DMS 273 (cell line): ENCODE data around the gene TMCC3.
"Not testable (repeated sequence)": the region's sequence is repeated elsewhere in the genome, so short reads cannot be mapped to it uniquely, and the experiment has no call there.

ENCODE experiments used
- DNase-seq: peaks from one replicate; lab custom pipeline; 2025; ENCODE audit not compliant: unreplicated experiment; lab: John Stamatoyannopoulos, UW

Gene TMCC3

GRCh38 chr12:94650143-94651056 lies at the start of gene TMCC3:
Gene TMCC3 (minus strand): TSS chr12:94650557. CDS start chr12:94650430, 127 bp downstream.
- peak; percentile 83 for DNase-seq

- no peak for DNase-seq
These were observed 49.4 kb upstream of the TMCC3 start for GRCh38 chr12:94699801-94700200.

GRCh38 chr12:94698578-94698977 lies 48.2 kb upstream of the TMCC3 start:
- DNase-seq: no peak

GRCh38 chr12:94697631-94698030 lies 47.3 kb upstream of the TMCC3 start:
- no peak for DNase-seq

GRCh38 chr12:94694732-94695131 lies 44.4 kb upstream of the TMCC3 start:
- DNase-seq: no peak

- DNase-seq: not testable (repeated sequence)
These were observed 42.5 kb upstream of the TMCC3 start for GRCh38 chr12:94692826-94693225.

- no peak for DNase-seq
These were observed 39.9 kb upstream of the TMCC3 start for GRCh38 chr12:94690198-94690771.

GRCh38 chr12:94689646-94690036 lies 39.3 kb upstream of the TMCC3 start:
- no peak for DNase-seq

GRCh38 chr12:94689002-94689645 lies 38.8 kb upstream of the TMCC3 start:
- no peak for DNase-seq

GRCh38 chr12:94687891-94688290 lies 37.5 kb upstream of the TMCC3 start:
- no peak for DNase-seq

GRCh38 chr12:94686834-94687628 lies 36.7 kb upstream of the TMCC3 start:
- DNase-seq: no peak

- DNase-seq: no peak
These were observed 34.2 kb upstream of the TMCC3 start for GRCh38 chr12:94684416-94685142.

GRCh38 chr12:94679554-94680195 lies 29.3 kb upstream of the TMCC3 start:
- DNase-seq: no peak

- no peak for DNase-seq
These were observed 28.5 kb upstream of the TMCC3 start for GRCh38 chr12:94678849-94679248.

GRCh38 chr12:94678379-94678778 lies 28.0 kb upstream of the TMCC3 start:
- no peak for DNase-seq

GRCh38 chr12:94677778-94678177 lies 27.4 kb upstream of the TMCC3 start:
- no peak for DNase-seq

- no peak for DNase-seq
These were observed 26.6 kb upstream of the TMCC3 start for GRCh38 chr12:94676922-94677321.

GRCh38 chr12:94676031-94676641 lies 25.8 kb upstream of the TMCC3 start:
- DNase-seq: no peak

GRCh38 chr12:94674835-94675234 lies 24.5 kb upstream of the TMCC3 start:
- no peak for DNase-seq

GRCh38 chr12:94674051-94674451 lies 23.7 kb upstream of the TMCC3 start:
- DNase-seq: no peak
